ENCODE results near the gene ATP6V0C. TPM values are rescaled to one million over a fixed set of nuclear protein-coding genes. Genes with fewer than 3 reads are reported as not detected.

The ATP6V0C gene
- total and polyA plus RNA-seq, 2 of the 13 experiments (the other 11 are each of a cell fraction or from before 2014, with no cell fraction given), result 10.4 to 20.1 TPM

DNA sequence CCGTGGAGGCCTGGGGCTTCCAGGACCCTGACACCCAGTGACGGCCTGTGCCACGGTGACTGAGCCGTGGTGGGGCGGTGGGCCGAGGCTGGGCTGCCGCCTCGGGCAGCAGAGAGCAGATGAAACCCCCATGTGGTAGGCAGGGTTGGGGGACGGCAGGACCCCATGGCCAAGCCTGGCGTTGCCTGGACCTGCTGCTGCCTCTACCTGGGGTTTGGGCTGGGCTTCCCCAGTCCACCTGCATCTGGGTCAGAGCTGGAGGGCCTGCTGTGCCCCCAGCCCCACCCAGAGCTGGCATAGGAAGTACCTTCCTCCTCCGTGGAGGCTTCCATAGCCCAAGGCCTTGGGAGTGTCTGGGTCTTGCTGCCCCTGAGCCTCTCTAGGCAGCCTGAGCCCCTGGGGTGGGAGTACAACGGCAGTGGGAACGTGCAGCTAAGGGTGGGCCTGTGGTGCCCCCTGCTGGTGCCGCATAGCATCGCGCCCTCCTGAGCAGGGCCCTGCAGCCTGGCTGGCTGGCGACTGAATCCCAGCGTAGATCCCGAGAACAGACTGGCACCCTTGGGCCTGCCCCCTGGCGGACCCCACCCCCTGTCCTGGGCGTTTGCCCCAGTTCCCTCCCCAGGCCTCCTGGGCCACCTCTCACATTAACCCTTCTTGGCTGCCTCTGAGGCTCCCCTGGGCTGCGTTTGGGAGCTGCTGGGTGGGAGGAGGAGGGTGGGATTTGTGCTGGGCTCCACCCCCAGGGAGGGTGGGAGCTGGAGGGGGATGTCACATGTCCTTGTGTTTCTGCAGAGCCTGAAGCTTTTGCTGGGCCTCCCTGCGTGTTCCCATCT, 12.6 kb upstream of the ATP6V0C start (continued):
- peak; percentile 21; the same call in 1 of the 2 replicates for TF ChIP-seq MTA1 (CRISPR knock-in tag; IDR thresholded peaks at IDR 0.05; ENCODE audit: borderline replicate concordance)
- TF ChIP-seq ZFP91 (CRISPR knock-in tag; IDR thresholded peaks at IDR 0.05; ENCODE audit: borderline replicate concordance), result peak; percentile 45; the same call in 1 of the 2 replicates
- no peak for TF ChIP-seq HNRNPUL1 (IDR thresholded peaks at IDR 0.05; ENCODE audit: low read depth, low read length)
- TF ChIP-seq ZNF619 (CRISPR knock-in tag; IDR thresholded peaks at IDR 0.05), result 0 out of 2 replicates have a peak, but pooled peaks have one; percentile 43
- TF ChIP-seq PBX2 (CRISPR knock-in tag; IDR thresholded peaks at IDR 0.05), result no peak
- TF ChIP-seq BHLHE40 (IDR thresholded peaks at IDR 0.05; ENCODE audit: low read length), result 0 out of 2 replicates have a peak, but pooled peaks have one; percentile 44
- no peak for TF ChIP-seq AHDC1 (CRISPR knock-in tag; IDR thresholded peaks at IDR 0.05; ENCODE audit: borderline replicate concordance)
- no peak for TF ChIP-seq ZMYM4 (CRISPR knock-in tag; IDR thresholded peaks at IDR 0.05)
- TF ChIP-seq KDM3A (CRISPR knock-in tag; IDR thresholded peaks at IDR 0.05; ENCODE audit: low read depth), result peak; percentile 60; the same call in 1 of the 2 replicates
- 0 out of 2 replicates have a peak, but pooled peaks have one; percentile 26 for TF ChIP-seq HIC2 (CRISPR knock-in tag; IDR thresholded peaks at IDR 0.05; ENCODE audit: low read depth)
- TF ChIP-seq SRF (IDR thresholded peaks at IDR 0.05; ENCODE audit: low read depth, low read length), result no peak
- TF ChIP-seq, protein P1, sequence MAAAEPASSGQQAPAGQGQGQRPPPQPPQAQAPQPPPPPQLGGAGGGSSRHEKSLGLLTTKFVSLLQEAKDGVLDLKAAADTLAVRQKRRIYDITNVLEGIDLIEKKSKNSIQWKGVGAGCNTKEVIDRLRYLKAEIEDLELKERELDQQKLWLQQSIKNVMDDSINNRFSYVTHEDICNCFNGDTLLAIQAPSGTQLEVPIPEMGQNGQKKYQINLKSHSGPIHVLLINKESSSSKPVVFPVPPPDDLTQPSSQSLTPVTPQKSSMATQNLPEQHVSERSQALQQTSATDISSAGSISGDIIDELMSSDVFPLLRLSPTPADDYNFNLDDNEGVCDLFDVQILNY (CRISPR knock-in tag; conservative IDR thresholded peaks at IDR 0.05), result no peak
- 0 out of 2 replicates have a peak, but pooled peaks have one; percentile 13 for TF ChIP-seq CHD2 (IDR thresholded peaks at IDR 0.05; ENCODE audit: low read depth, low read length)
- TF ChIP-seq SNAPC2 (CRISPR knock-in tag; IDR thresholded peaks at IDR 0.05), result no peak
- no peak for TF ChIP-seq SP140L (CRISPR knock-in tag; IDR thresholded peaks at IDR 0.05; ENCODE audit: borderline replicate concordance)
- no peak for TF ChIP-seq ONECUT2 (CRISPR knock-in tag; IDR thresholded peaks at IDR 0.05)
- TF ChIP-seq CENPX (CRISPR knock-in tag; IDR thresholded peaks at IDR 0.05), result no peak
